MCF 10A (cell line): ENCODE measurements around the gene FILIP1L. TPM values are rescaled to one million over a fixed set of nuclear protein-coding genes. Genes with fewer than 3 reads are reported as not detected.
A peak's percentile ranks its signal among the peaks of the same experiment; 100 is the strongest.

Source experiments
- BruUV-seq: library from RNA; stranded (reverse); fragments of 400-500 nt; replicated peaks from 2 replicates; lab custom pipeline; 2021; lab: Mats Ljungman, UMichigan
- CTCF ChIA-PET: fragments of 300-600 bp; sonication (Branson Sonifier 250); formaldehyde crosslinking; extraction: SDS; loops from one replicate; lab custom pipeline; 2021; ENCODE audit warnings: antibody characterized with exemption, inconsistent platforms; lab: Yijun Ruan, JAX
- POLR2A ChIA-PET: fragments of 300-600, 350-650 bp; sonication (Branson Sonifier 250); formaldehyde crosslinking; extraction: SDS; loops from one replicate; lab custom pipeline; 2020; ENCODE audit warnings: antibody characterized with exemption, inconsistent platforms; lab: Yijun Ruan, JAX
- DNase-seq: peaks from one replicate; pipeline ENCODE4 v3.0.0-alpha.2; 2018; ENCODE audit not compliant: unreplicated experiment
- H3K27ac Mint-ChIP-seq: one replicate; pipeline ENCODE4 v1.8.0; 2022; ENCODE audit warnings: mild to moderate bottlenecking, low read depth, mixed read lengths; ENCODE audit not compliant: unreplicated experiment
- H3K27me3 Mint-ChIP-seq: one replicate; pipeline ENCODE4 v1.8.0; 2022; ENCODE audit warnings: mixed read lengths; ENCODE audit not compliant: insufficient read depth, unreplicated experiment
- H3K36me3 Mint-ChIP-seq: one replicate; pipeline ENCODE4 v1.8.0; 2022; ENCODE audit warnings: mild to moderate bottlenecking, moderate library complexity, mixed read lengths; ENCODE audit not compliant: insufficient read depth, unreplicated experiment
- H3K4me1 Mint-ChIP-seq: one replicate; pipeline ENCODE4 v1.8.0; 2022; ENCODE audit warnings: mixed read lengths; ENCODE audit not compliant: insufficient read depth, unreplicated experiment
- H3K4me3 Mint-ChIP-seq: one replicate; pipeline ENCODE4 v1.8.0; 2022; ENCODE audit warnings: mild to moderate bottlenecking, moderate library complexity, mixed read lengths; ENCODE audit not compliant: unreplicated experiment
- H3K9me3 Mint-ChIP-seq: one replicate; pipeline ENCODE4 v1.8.0; 2022; ENCODE audit warnings: mixed read lengths; ENCODE audit not compliant: unreplicated experiment
- intact Hi-C: fragments of 100-400 bp; cut with micrococcal nuclease; formaldehyde crosslinking; loops from 2 replicates; pipeline ENCODE4 v1.14.1; 2022
- microRNA-seq: library from miRNA; unstranded; fragments of <30 nt; microRNA quantifications from one replicate; pipeline ENCODE4 v1.2.0, GENCODE V29; 2022
- total RNA-seq: library from RNA; stranded (reverse); gene quantifications from 2 replicates; pipeline ENCODE4 v1.2.3, GENCODE V29; 2022
- TF ChIP-seq, protein P1 (sequence below): fragments of 200-600 bp; IDR thresholded peaks from one replicate; pipeline ENCODE4 v1.8.0; 2022; ENCODE audit warnings: antibody characterized with exemption, mild to moderate bottlenecking; ENCODE audit not compliant: unreplicated experiment

The FILIP1L gene
- total RNA-seq, 1 experiment from 2014 or later, result 2.4 TPM

- H3K27ac Mint-ChIP-seq, result no peak overlapping the region
- POLR2A ChIA-PET, result no interaction called here
Observed at GRCh38 chr3:99794485-99794884, 319.8 kb downstream of the FILIP1L start.

DNA sequence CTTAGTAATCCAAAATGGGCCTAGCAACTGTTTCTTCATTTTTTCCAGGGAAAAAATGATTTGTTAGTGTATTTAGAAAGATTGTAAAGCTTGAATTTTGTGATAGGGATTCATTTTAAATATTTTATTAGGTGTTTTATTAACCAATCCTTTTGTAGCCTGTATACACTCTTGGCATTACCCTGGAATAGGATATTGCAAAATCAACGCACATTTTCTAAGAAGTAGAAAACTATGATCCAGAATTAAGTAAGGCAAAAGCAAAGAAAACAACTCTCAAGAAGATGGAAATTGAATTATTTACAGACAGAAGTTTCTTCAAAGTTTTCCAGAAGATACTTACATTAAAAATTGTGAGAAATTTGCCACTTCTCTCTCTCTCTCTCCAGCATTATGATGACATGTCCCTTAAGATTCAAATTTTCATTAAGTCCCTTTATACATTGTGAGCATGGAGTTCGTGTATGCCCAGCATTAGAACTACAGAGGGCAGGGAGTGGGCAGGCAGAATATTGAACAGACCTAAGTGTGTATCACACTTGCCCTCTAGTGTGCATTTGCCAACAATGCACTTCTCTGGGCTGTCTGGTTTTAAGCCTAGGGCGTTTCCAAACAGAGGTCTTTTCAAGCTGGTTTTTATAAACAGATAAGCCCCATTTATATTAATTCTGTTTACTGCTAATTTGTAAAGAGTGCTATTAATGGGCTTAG lies 325.1 kb downstream of the FILIP1L start:
- CTCF ChIA-PET, result interaction anchor here (0.5 to 3.2 kb wide), 15 partner anchors 8 to 736 kb away, joined by 3 to 14 read pairs (median 3); no protein-coding TSS in a partner anchor
- POLR2A ChIA-PET, result interaction anchor here (1.1 kb wide), 1 partner anchor 20 kb away, joined by 3 read pairs; no protein-coding TSS in a partner anchor
- Mint-ChIP-seq H3K4me3 (no peak overlapping the region), H3K27ac (no peak overlapping the region), H3K36me3 (peaks cover 7% of the 10 kb centered on the region), H3K9me3 (no peaks in the 10 kb centered on the region), H3K27me3 (no peaks in the 10 kb centered on the region), H3K4me1 (peaks cover 6% of the 10 kb centered on the region)
- intact Hi-C loops, result loop anchor here (1.0 kb wide), 2 partner anchors 675 to 766 kb away; no protein-coding TSS in a partner anchor
- BruUV-seq, result no TSS peak
- DNase-seq, result peak; percentile 66
- TF ChIP-seq, protein P1, sequence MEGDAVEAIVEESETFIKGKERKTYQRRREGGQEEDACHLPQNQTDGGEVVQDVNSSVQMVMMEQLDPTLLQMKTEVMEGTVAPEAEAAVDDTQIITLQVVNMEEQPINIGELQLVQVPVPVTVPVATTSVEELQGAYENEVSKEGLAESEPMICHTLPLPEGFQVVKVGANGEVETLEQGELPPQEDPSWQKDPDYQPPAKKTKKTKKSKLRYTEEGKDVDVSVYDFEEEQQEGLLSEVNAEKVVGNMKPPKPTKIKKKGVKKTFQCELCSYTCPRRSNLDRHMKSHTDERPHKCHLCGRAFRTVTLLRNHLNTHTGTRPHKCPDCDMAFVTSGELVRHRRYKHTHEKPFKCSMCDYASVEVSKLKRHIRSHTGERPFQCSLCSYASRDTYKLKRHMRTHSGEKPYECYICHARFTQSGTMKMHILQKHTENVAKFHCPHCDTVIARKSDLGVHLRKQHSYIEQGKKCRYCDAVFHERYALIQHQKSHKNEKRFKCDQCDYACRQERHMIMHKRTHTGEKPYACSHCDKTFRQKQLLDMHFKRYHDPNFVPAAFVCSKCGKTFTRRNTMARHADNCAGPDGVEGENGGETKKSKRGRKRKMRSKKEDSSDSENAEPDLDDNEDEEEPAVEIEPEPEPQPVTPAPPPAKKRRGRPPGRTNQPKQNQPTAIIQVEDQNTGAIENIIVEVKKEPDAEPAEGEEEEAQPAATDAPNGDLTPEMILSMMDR, result peak; percentile 63

More at GRCh38 chr3:99794485-99794884, 319.8 kb downstream of the FILIP1L start:
- CTCF ChIA-PET, result no interaction called here
- DNase-seq, result no peak
- no TSS peak for BruUV-seq
- H3K4me1 Mint-ChIP-seq, result peaks cover under 1% of the 10 kb centered on the region
- no peaks in the 10 kb centered on the region for H3K9me3 Mint-ChIP-seq
- no peak overlapping the region for H3K4me3 Mint-ChIP-seq
- peaks cover 11% of the 10 kb centered on the region for H3K36me3 Mint-ChIP-seq
- TF ChIP-seq, protein P1, result no peak
- H3K27me3 Mint-ChIP-seq, result no peaks in the 10 kb centered on the region
- intact Hi-C loops, result no loop called here

Small RNAs within 50 kb of the gene (microRNA-seq; reads per million reads assigned to microRNA genes)
- gene MIR3921, result not detected

Other genes with a start within 250 kb of the FILIP1L start
- gene TBC1D23, start 146.5 kb upstream of the FILIP1L start, total RNA-seq, result 34.5 and 34.8 TPM in 2 replicates
- gene NIT2, start 220.3 kb upstream of the FILIP1L start, total RNA-seq, result 37.0 and 42.6 TPM in 2 replicates